ENCODE results near the gene SPACA9.

GRCh38 chr9:132896906-132897305, 18.2 kb downstream of the SPACA9 start:
- TF ChIP-seq ZNF274 (IDR thresholded peaks at IDR 0.05; ENCODE audit: low read depth, low read length) = no peak
- TF ChIP-seq YY1 (IDR thresholded peaks at IDR 0.05; ENCODE audit: insufficient read depth, insufficient read length) = no peak

Data from NT2/D1 (cell line).